ENCODE measurements around the gene RPL29. TPM values are rescaled to one million over a fixed set of nuclear protein-coding genes. Genes with fewer than 3 reads are reported as not detected.

Gene RPL29
- total and polyA plus RNA-seq, 2 of the 13 experiments (the other 11 are each of a cell fraction or from before 2014, with no cell fraction given) = 1,348 to 2,263 TPM

DNA sequence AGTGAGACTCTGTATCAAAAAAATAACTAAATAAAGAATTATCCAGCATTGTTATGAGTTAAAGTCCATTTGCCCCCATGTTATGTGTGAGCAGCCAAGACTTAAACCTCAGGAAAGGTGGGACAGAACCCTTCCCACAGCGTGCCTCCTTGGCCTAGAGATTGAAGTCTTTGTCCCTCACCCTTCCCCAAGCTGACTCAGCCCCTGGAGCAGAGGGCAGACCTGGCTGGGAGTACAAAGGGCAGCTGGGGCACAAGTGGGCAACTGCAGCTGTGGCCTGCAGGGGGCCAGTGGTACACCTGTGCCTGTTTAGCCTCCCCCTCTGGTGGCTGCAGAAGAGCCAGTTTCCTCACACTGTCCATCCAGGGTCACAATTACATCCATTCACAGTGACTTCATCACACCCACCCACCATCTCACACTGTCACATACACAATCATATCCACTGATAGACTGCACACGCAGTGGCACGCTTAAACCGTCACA, 13.3 kb downstream of the RPL29 start (continued):
- TF ChIP-seq THAP8 (CRISPR knock-in tag; IDR thresholded peaks at IDR 0.05; ENCODE audit: borderline replicate concordance) (no peak), ZNF720 (CRISPR knock-in tag; IDR thresholded peaks at IDR 0.05) (no peak), ZNF350 (CRISPR knock-in tag; IDR thresholded peaks at IDR 0.05; ENCODE audit: borderline replicate concordance, low read depth) (peak; percentile 87), ZNF414 (CRISPR knock-in tag; IDR thresholded peaks at IDR 0.05) (peak; percentile 85), THYN1 (CRISPR knock-in tag; IDR thresholded peaks at IDR 0.05; ENCODE audit: borderline replicate concordance, low read depth) (no peak), SKI (IDR thresholded peaks at IDR 0.05; ENCODE audit: partially characterized antibody) (peak; percentile 61), ZNF17 (CRISPR knock-in tag; IDR thresholded peaks at IDR 0.05) (no peak), TBL1XR1 (IDR thresholded peaks at IDR 0.05; ENCODE audit: borderline replicate concordance, low read length, partially characterized antibody) (peak; percentile 44), ZNF670 (CRISPR knock-in tag; IDR thresholded peaks at IDR 0.05; ENCODE audit: borderline replicate concordance) (peak; percentile 59; the same call in 1 of the 2 replicates), LRRFIP1 (CRISPR knock-in tag; conservative IDR thresholded peaks at IDR 0.05) (no peak), ZNF644 (CRISPR knock-in tag; IDR thresholded peaks at IDR 0.05; ENCODE audit: low read depth) (no peak), SOX6 (IDR thresholded peaks at IDR 0.05) (no peak), SOX6 (CRISPR knock-in tag; IDR thresholded peaks at IDR 0.05) (peak; percentile 68)
- TF ChIP-seq, protein P1, sequence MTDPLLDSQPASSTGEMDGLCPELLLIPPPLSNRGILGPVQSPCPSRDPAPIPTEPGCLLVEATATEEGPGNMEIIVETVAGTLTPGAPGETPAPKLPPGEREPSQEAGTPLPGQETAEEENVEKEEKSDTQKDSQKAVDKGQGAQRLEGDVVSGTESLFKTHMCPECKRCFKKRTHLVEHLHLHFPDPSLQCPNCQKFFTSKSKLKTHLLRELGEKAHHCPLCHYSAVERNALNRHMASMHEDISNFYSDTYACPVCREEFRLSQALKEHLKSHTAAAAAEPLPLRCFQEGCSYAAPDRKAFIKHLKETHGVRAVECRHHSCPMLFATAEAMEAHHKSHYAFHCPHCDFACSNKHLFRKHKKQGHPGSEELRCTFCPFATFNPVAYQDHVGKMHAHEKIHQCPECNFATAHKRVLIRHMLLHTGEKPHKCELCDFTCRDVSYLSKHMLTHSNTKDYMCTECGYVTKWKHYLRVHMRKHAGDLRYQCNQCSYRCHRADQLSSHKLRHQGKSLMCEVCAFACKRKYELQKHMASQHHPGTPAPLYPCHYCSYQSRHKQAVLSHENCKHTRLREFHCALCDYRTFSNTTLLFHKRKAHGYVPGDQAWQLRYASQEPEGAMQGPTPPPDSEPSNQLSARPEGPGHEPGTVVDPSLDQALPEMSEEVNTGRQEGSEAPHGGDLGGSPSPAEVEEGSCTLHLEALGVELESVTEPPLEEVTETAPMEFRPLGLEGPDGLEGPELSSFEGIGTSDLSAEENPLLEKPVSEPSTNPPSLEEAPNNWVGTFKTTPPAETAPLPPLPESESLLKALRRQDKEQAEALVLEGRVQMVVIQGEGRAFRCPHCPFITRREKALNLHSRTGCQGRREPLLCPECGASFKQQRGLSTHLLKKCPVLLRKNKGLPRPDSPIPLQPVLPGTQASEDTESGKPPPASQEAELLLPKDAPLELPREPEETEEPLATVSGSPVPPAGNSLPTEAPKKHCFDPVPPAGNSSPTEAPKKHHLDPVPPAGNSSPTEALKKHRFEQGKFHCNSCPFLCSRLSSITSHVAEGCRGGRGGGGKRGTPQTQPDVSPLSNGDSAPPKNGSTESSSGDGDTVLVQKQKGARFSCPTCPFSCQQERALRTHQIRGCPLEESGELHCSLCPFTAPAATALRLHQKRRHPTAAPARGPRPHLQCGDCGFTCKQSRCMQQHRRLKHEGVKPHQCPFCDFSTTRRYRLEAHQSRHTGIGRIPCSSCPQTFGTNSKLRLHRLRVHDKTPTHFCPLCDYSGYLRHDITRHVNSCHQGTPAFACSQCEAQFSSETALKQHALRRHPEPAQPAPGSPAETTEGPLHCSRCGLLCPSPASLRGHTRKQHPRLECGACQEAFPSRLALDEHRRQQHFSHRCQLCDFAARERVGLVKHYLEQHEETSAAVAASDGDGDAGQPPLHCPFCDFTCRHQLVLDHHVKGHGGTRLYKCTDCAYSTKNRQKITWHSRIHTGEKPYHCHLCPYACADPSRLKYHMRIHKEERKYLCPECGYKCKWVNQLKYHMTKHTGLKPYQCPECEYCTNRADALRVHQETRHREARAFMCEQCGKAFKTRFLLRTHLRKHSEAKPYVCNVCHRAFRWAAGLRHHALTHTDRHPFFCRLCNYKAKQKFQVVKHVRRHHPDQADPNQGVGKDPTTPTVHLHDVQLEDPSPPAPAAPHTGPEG (CRISPR knock-in tag; IDR thresholded peaks at IDR 0.05) = no peak; the same call in 1 of the 2 replicates
- TF ChIP-seq, protein P2, sequence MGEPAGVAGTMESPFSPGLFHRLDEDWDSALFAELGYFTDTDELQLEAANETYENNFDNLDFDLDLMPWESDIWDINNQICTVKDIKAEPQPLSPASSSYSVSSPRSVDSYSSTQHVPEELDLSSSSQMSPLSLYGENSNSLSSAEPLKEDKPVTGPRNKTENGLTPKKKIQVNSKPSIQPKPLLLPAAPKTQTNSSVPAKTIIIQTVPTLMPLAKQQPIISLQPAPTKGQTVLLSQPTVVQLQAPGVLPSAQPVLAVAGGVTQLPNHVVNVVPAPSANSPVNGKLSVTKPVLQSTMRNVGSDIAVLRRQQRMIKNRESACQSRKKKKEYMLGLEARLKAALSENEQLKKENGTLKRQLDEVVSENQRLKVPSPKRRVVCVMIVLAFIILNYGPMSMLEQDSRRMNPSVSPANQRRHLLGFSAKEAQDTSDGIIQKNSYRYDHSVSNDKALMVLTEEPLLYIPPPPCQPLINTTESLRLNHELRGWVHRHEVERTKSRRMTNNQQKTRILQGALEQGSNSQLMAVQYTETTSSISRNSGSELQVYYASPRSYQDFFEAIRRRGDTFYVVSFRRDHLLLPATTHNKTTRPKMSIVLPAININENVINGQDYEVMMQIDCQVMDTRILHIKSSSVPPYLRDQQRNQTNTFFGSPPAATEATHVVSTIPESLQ (CRISPR knock-in tag; conservative IDR thresholded peaks at IDR 0.05) = no peak

All from HepG2 (cell line).